Frontal cortex (tissue), 4 donors: ENCODE data around the gene OSM. TPM values are rescaled to one million over a fixed set of nuclear protein-coding genes. Genes with fewer than 3 reads are reported as not detected.

Experiments used
- DNase-seq, 2 donors: peaks; one replicate each; pipeline ENCODE4 v3.0.0; 2012; ENCODE audit warnings: low spot score in 2 of 2
- FAIRE-seq: peaks from 2 replicates; lab custom pipeline; 2012; peaks lifted over from hg19 to GRCh38; lab: Jason Lieb, UNC
- total RNA-seq: library from RNA; depleted of rRNA; stranded (reverse); fragments of >200 nt; gene quantifications from one replicate; pipeline ENCODE4 v1.2.3, GENCODE V29; 2014
- donor health status: control.
- donor health status: control.
- donor health status: control.

The OSM gene
- total RNA-seq, 1 donor from 2014 or later = 0.41 TPM

DNA sequence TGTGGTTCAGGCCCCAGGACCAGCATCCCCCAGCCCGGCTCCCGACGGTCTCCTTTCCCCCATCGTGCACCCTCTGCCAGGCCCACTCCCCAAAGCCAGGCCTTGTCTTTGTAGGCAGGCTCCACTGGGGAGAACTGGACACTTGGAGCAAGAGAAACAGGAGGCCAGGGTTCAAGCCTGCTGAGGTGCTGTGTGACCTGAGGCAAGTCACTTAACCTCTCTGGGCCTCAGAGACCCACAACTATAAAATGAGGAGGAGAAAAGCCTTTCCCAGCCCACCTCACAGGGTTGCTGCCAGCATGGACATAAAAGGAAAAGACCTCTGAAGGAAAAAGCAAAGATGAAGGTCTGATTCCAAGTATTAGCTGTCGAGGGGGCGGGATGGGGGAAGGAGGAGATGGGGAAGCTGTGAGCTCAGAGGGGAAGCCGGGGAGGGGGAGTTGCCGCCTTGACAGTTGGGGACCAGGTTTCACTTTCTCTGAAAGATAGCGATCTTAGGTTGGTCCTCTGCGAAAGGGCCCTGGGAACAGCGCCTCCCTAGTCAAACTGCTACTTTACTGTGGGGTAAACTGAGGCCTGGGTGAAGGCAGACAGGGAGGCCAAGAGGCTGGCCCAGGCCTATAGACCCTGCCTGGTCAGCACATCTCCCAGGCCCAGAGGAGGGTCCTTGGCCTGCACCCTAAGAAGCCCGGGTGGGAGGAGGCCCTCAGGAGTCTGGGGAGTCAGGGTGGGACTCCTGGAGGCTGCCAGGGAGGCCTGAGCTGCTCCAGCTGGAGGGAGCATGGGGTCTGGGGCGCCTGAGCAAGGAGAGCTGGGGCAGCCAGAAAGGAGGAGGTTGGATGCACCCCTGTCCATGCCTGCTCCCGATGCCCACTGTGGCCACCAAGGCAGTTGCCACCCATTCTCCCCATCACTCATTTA lies 991 bp upstream of the OSM start:
- FAIRE-seq (no peak), DNase-seq (no peak)

DNA sequence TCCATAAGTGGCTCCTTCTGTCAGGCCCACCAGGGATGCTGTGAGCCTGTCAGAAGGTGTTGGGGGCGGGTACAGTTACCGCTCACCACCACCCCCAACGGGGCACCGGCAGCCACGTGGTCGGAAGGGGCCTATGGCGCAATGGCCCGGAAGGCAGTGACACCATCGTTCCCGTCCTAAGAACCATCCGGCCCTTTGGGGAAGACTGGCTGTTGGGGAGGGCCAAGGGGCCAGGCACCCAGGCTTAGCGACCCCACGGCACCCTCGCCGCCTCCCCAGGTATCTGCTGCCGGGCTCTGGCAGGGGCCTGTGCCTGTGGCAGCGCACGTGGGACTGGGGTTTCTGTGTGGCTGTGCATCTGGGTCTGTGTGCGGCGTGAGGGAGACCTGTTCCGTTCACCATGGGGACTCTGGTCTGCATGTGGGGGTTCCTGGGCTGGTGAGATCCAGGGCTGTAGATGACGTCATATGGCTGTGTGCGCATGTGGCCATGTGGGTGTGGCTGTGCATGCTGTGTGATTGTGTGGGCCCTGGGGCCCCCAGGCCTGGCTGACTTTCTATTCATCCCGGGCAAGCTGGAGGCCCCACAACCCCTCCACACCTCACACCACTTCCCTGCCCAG lies 717 bp downstream of the OSM start:
- no peak for DNase-seq
- no peak for FAIRE-seq

DNA sequence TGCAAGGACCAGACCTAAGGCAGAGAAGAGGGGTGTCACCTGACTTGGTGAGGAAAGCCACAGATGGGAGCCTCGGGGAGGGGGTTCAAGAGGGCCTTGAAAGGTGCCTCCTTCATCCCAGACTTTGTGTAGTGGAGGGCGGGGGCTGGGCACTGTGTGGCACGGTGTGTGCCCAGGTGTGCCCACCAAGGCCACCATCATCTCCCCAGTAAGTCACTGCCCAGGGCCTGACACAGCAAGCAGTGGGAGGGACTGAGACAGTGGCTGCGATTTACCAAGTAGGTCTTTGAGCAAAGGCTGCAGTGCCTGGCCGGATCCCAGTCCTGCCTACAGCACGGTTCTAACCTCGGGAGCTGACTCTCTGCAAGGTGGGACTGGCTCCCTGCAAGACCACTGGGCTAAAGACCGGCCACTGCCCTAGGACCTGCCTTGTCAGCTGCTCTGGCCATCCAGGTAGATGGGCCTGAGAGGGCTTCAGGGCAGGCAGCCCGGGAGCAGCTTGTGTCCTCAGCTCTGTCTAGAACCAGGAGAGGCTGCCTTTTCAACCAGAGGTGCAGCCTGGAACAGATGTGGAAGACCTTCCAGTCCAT lies 1.4 kb downstream of the OSM start:
- no peak for FAIRE-seq

DNA sequence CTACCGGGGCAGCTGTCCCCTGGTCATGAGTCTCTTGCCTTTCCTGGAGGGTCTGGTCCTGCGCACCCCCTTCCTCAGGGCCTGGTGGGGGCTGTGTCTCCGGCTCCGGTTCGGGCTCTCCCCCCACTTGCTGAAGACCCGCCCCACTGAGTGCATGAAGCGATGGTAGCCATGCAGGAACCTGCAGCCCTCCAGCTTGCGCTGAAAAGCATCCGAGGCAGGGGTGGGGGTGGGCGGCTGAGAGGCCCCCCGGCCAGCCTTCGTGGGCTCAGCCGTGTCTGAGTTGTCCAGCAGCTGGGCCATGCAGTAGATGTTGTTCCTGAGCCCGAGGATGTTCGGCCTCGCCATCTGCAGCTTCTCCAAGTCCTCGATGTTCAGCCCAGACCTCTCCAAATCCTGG lies 2.8 kb downstream of the OSM start:
- no peak for DNase-seq
- FAIRE-seq = no peak

More for the DNA sequence above, 1.4 kb downstream of the OSM start:
- no peak for DNase-seq

DNA sequence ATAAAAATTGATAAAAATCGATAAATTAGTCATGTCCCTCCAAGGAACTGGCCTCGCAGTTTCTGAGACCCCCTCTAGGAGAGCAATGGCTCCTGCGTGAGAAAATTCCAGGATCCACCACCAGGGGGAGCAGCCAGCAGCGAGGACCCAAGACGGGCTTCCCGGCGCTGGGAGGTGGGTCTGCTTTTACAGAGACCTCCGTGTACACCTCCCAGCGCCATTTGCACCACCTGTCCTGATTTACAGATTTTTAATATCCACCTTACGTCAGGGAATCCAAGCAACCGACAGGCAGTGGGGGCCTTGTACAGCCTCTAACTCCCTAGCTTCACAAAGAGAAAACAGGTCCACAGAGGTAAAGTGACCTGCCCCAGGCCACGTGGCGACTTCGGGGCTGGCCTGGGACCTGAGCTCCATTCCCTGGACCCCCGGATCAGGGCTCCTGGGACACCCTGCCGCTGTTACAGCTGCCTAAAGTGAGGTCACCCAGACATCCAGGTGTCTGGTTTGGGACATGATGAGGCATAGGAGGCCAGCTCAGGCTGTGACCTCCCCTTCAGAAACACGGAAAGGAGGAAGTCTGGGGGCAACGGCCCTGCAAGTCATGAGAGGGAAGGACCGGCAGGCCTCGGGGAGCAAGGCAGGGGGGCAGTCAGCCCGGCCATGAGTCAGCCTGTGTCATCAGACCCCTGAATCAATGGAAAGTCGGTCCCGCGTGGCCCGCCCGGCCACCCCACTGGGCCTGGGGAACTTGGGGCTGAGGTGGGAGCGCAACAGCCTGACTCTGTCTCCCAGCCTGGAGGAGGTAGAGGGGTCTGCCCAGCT lies 3.5 kb downstream of the OSM start:
- FAIRE-seq (no peak), DNase-seq (peak; percentile 68 to 79)

DNA sequence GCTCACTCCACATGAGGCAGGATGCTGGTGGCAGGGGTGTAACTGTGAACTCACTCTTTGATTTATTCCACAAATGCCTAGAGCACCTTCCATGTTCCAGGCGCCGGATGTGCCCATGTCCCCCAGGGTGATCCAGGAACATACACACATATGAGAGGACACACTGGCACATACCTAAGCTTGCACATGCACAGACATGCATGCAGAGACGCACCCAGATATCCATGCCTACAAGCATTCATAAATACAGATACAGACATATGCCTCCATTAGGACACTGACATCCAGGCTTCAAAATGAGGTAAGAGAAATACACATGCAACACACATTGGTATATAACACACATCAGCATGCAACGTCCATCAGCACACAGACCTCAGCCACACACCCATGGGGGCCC lies 4.5 kb downstream of the OSM start:
- DNase-seq = no peak
- FAIRE-seq = no peak

DNA sequence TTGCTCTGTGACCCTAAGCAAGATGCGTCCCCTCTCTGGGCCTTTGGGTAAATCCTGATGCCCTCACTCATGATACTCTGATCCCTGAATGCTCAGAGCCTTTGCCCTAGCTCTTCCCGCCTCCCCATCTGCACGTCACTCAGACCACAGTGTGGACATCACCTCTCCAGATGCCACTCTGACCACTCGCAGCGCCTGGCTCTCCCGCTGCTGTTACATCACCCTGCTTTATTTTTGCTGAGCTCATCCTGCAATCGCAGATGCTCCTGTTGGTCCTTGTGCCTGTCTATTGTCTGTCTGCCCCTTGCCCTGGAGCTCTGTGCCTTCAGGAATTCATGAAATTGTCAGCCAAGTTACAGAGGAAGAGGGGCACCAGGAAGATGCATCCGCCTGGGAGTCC lies 5.5 kb downstream of the OSM start:
- no peak for FAIRE-seq

DNA sequence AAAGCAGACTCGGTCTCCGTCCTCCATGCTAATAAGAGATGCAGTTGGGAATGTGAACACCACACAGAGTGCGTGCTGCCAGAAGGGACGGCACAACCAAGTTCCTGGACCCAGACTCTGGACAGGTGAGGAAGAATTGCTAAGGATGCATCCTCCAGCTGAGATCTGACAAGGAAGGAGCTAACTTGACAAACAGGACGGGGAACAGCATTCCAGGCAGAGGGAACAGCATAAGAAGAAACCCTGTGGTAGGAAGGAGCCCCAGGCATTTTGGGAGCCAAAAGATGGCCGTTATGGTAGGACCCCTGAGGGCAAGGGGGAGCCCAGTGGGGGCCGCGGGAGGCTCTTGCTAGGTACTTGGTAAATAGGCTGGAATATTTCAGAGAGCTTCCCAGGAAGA lies 6.0 kb downstream of the OSM start:
- FAIRE-seq (no peak), DNase-seq (no peak)

More for the DNA sequence above, 5.5 kb downstream of the OSM start:
- DNase-seq = no peak

DNA sequence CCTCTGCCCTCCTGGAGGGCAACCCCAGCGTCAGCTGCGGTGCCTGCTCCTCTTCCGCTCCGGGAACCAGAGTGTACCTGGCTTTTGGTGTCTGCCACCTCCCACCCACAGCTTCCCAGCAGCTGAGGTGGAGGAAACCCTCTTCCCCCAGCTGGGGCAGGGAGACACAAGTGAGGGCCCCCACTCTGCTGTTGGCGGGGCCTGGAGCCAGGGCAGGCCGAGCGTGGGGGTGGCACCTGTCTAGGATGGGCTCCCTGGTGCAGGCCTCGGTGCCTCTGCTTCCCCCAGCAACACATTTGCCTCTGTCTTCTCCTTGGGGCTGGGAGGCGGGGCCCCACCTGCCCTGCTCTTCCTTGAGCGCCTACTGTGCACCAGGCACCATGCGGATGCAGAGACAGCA lies 6.4 kb downstream of the OSM start:
- no peak for FAIRE-seq

DNA sequence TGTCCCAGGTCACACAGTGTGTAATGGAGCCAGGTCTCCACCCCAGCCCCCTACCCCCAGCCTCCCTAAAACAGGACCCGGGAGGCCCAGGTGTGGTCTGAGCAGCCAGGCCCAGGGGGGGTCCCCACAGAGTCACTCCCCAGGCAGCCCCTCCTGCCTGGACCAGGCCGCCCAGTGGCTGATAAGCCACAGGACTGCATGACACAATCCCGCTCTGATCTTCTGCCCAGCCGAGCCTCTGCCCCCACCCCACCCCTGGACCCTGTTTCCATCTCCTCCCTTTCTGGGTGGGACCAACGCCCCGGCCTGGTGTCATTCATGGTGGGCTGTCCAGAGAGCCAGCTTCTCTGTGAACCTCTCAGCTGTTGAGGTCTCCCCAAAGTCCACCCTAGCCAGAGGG lies 12.3 kb downstream of the OSM start:
- FAIRE-seq (no peak), DNase-seq (no peak)

More for the DNA sequence above, 6.4 kb downstream of the OSM start:
- DNase-seq = no peak

DNA sequence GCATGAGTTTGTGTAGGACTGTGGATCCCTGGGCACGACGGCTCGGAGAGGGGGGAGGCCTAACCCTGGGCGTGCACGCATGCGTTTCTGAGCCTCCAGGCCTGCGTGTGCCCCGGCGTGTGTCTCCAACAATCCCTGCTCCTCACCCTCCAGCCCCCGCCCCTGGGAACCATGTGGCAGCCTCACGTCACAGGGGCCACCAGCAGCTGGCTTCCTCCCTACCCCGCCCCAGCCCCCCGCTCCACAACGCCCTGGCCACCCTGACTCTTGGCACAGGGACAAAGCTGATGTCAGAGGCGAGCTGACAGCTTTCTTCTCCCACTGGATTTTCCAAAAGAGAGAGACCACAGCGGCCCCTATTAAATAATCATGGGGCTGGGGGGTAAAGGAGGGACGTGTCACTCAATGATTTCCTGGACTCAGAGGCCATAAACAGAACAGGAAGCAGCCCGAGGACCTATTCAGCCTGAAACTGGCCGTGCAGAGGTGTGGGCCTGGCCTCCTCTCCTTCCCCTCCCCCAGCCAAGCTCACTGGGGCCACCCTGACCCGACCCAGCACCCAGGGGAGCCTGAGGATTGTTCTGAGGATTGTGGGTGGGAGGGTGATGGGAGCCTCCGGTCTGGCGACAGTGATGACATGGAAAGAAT lies 13.3 kb downstream of the OSM start:
- FAIRE-seq = no peak

DNA sequence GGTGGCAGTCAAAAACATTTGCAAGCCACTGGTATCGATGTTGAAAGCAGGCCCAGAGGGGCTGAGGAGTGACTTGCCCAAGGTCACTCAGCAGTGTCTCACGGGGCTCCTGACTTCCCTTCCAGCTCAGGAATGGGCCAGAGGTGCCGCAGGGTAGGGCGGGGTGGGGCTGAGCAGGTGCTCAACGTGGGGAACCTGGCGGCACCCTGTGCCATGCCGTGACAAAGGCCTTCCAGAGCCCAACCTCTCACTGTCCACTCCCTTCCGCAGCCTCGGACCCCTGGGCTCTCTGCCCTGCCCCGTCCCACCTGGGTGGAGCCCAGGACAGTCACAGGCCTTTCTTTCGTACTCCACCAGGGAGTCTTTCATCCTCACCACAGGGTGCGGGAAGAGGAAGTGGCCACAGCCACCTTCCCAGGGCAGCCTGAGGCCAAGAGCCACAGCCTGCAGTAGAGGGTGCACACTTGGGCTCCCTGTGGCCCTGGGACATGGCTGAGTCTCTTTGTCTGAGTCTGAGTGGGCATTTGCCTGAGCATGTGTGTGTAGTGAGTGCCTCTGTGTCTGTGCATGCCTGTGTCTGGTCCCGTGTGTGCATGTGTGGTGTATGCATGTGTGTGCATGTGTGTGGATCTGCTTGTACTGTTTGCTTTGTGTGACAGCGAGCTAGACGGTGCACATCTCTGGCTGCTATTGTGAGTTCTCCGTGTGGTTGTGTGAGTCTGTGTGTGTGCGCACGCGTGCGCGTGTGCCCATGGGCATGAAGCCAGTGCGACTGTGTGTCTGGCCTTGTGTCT lies 14.0 kb downstream of the OSM start:
- no peak for FAIRE-seq
- no peak for DNase-seq

More for the DNA sequence above, 13.3 kb downstream of the OSM start:
- peak; percentile 78 to 80 for DNase-seq

DNA sequence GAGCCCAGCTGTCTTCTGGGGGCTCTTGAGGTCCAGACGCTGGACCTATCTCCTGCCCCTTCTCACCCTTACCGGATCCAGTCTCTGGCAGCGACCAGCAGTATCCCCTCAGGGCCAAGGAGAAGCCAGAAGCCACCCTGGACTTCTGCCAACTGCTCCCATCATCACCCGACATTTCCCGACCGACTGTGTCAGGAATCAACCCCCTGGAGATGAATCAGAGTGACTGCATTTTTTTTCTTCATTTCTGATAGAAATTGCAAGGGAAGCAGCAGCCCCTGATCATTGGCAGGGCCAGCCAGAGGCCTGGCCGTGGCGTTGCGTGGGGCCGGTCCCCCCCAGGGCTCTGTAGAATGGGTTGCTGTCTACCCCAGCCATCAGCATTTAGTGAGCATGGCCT lies 14.9 kb downstream of the OSM start:
- DNase-seq = no peak
- no peak for FAIRE-seq

DNA sequence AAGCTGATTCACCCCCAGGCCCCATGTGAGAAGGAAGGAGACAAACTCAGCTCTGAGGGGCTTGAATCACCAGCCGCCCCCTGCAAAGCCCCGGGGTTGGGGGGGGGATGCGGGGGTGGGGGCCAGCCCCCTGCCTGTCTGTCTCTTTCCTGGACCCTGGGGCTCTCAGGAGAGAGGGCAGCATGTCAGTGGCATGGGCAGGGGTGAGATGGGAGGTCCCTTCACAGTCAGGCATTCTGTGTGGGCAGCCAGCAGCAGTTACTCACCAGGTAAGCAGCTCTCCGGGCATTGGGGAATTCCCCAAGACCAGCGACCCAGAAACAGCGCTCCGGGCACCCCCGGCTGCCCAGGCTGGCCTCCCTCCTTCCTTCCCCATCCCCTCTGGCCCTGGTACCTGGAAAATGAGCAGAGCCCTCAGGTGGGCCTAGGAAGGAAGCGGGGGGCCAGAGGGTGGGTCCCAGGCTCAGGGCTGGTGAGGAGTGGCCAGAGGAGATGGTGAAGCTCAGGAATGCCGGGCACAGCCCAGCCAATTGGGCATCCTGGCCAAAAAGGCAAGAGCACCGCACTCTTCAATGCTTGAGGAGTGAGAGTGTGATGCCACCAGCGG lies 15.9 kb downstream of the OSM start:
- DNase-seq (no peak), FAIRE-seq (no peak)

DNA sequence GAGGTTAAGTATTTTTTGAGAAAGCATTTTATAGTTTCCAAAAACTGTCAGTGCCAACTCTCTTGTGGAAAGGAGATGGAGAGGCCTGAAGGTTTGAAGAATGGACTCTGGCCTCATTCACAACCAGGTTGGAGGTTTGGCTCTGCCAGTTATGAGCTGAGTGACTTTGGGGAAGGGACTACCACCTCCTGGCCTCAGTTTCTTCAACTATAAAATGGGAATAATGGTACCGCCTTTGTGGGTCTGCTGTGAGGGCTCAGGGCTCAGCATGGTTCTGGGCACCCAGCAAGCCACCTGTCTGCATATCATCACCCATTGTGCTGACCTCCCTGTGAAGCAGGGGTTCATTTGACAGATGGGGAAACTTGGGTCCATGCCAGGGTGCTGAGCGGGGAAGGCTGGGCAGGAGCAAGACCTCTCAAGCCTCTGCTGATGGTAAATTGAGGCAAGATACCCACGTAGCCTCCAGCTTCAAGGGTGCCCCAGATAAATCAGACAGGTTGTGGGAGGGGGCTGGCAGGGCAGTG lies 16.5 kb downstream of the OSM start:
- FAIRE-seq (no peak), DNase-seq (no peak)

DNA sequence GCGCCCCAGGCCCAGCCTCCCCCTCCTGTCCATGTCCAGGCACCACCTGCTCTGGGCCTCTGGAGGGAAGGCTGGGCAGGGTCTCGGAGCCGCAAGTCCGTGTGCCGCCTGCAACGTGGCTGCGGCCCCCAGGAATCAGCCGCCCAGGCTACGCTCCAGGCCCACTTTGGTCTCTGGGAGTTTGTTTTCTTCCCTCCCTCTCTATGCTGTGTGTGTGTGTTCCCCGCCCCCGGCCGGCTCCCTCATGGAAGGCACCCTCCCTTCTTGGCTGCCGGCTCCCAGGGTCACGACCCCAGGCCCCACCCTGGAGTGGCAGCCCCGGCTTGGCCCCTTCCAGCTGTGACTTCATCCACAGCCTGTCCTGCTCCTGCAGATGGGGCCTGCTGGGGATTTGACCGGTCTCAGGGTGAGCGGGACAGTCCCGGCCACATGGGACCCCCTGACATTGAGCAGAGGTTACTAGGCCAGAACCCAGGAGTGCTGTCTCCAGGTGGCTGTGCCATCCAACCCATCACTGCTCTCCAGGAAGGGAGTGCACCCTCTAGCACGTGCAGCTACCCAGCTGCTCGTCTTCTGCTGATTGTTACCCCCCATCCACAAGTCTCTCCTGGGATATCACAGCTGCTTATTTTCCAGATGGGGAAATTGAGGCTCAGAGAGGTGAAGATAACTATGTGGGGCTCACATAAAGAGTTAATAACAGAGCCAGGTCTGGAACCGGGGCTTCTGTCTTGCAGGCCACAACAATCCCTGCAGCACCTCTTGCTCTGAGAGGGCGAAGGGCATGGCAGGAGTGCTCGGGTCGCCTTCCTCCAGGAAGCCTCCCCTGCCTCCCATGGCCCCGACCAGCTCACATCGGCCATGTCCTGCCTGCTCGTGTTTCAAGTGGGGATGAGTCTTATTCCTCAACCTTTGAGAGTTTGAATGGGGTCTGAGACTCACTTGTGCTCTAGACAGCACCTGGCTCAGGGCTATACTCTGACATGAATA lies 17.3 kb downstream of the OSM start:
- no peak for DNase-seq
- FAIRE-seq = no peak

DNA sequence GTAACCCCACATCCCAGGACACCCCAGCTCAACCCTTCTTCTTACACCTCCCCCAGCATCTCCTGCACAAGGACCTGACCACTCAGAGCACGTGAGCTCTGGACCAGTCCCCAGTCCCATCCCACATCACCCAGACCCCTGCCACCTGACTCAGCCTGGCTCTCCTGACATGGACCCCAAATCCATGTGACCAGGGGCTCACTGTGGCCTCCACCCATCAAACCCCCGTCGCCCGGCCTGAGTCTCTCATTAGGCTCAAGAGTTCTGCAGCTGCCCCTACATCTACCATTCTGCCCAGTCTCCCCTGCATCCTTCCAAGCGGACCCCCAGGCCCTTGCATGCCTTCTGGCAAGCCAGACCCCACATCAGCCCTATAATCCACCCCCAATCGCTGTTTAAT lies 18.2 kb downstream of the OSM start:
- FAIRE-seq (no peak), DNase-seq (no peak)
